ENCODE measurements around the gene SLC35D1. TPM values are rescaled to one million over a fixed set of nuclear protein-coding genes. Genes with fewer than 3 reads are reported as not detected.

SLC35D1 gene
- total RNA-seq (1 to 10 TPM; 5.1 to 6.8 (median 6.3) TPM), polyA plus RNA-seq (1 to 10 TPM; 2.5 to 7.0 (median 3.8) TPM)
- long read RNA-seq, donor 1, partial matches to known transcripts, result 1 of 2 reads
- long read RNA-seq, donor 1, other reads (novel, unspliced or antisense), result 1 of 2 reads
- long read RNA-seq, donor 2, full-length matches to known transcripts, result 1 of 3 reads
- long read RNA-seq, donor 2, partial matches to known transcripts, result 1 of 3 reads
- long read RNA-seq, donor 2, other reads (novel, unspliced or antisense), result 1 of 3 reads

DNA sequence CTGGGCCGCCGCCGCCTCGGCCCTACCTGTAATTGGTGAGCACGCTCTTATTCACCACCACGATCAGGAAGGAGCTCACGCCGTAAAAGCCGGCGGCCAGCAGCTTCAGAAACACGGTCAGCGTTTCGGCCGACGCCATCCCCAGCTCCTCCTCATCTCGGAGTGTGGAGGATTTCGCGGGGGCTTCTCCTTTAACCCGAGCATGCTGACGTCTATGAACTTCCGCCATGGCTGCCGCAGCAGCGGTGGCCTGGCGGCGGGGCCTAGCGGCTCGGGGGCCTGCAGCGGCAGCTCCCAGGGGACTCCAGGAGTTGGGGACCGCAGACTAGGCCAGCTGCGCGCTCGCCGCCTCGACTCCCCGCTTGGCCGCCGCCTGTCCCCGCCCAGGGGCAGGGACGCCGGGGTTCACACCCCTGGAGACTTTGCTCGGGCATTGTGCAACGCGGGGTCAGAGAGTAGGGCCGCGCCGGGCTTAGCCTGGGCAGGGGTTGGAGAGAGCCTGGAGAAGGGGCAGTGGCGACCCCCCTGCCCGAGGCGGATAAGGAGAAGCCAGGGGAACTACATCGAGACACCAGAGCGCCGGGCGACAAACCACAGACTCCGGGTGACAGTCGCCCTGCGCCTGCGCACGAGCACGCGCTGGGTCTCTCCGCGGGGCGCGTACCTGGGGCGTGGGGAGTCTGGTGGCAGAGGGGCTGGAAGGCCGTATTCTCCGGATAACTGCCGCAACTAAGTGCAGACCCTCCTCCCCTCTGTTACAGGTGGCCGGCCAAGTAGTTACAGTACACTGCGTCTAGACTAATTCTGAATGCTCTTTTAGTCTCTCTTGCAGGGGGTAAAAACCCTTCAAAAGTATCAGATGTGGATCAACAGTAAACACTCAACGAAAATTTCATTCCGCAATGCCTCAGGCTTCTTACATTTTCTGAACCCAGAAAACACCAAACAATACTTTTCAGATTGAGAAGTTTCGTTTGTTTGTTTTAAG is at the start of gene SLC35D1:
Gene SLC35D1 (minus strand): TSS at position 364 of the 988 bp plus-strand sequence. CDS start 135 bp downstream, at position 229.
- H3K27me3 ChIP-seq (ENCODE audit: insufficient read depth in 3 of 3, low read length in 2 of 3), result no peaks in the 10 kb centered on the region
- TF ChIP-seq, protein P1, sequence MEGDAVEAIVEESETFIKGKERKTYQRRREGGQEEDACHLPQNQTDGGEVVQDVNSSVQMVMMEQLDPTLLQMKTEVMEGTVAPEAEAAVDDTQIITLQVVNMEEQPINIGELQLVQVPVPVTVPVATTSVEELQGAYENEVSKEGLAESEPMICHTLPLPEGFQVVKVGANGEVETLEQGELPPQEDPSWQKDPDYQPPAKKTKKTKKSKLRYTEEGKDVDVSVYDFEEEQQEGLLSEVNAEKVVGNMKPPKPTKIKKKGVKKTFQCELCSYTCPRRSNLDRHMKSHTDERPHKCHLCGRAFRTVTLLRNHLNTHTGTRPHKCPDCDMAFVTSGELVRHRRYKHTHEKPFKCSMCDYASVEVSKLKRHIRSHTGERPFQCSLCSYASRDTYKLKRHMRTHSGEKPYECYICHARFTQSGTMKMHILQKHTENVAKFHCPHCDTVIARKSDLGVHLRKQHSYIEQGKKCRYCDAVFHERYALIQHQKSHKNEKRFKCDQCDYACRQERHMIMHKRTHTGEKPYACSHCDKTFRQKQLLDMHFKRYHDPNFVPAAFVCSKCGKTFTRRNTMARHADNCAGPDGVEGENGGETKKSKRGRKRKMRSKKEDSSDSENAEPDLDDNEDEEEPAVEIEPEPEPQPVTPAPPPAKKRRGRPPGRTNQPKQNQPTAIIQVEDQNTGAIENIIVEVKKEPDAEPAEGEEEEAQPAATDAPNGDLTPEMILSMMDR (IDR thresholded peaks at IDR 0.05), result no peak
- WGBS, 3 donors, result 1% methylated on average over 64 to 73 of the region's 73 CpGs
- ATAC-seq, result peak; percentile 75 to 87 (median 86)
- H3K36me3 ChIP-seq (ENCODE audit: insufficient read depth in 1 of 2, low read depth in 1 of 2), result peaks cover 0 to 23% of the 10 kb centered on the region in 2 donors
- no peaks in the 10 kb centered on the region for H3K9me3 ChIP-seq
- peaks cover 23% of the 10 kb centered on the region for H3K4me1 ChIP-seq
- H3K4me3 ChIP-seq, result peak within 1 kb of the TSS; percentile 96
- intact Hi-C loops (cut with DNase I), result loop anchor here (5.0 to 10.0 kb wide), 4 partner anchors 47 to 122 kb away; no protein-coding TSS in a partner anchor
- H3K27ac ChIP-seq, result peak within 1 kb of the TSS; percentile 98
- DNase-seq, result peak; percentile 82 to 88

DNA sequence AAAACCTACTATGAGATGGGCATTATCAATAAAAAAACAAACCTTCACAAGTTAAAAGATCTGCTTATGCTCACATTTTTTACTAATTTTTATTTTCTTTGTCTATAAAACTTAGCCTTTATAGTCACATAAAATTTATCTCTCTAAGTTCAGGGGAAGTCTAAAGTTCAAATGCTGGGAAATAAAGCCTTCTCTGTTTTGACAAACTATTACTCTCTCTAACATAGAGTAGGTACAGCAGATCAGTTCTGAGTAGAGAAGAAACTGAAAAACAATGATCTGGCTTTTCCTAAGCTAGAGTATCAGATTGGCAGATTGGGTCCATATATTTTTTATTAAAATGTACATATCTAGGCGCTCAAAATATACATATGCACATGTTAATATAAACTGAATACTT is 49.6 kb upstream of the SLC35D1 start:
- 74 to 95% (median 79%) methylated on average over 1 of the region's 1 CpG for WGBS, 3 donors
- Histone ChIP-seq H3K9me3 (no peaks in the 10 kb centered on the region), H3K27me3 (ENCODE audit: insufficient read depth in 3 of 3, low read length in 2 of 3) (peaks cover 0 to 2% (median 0%) of the 10 kb centered on the region in 3 donors), H3K36me3 (ENCODE audit: insufficient read depth in 1 of 2, low read depth in 1 of 2) (no peaks in the 10 kb centered on the region), H3K4me1 (no peaks in the 10 kb centered on the region), H3K4me3 (no peak overlapping the region), H3K27ac (no peak overlapping the region)
- intact Hi-C loops (cut with DNase I), result no loop called here
- ATAC-seq (no peak), DNase-seq (no peak)
- TF ChIP-seq, protein P1 (IDR thresholded peaks at IDR 0.05), result no peak

DNA sequence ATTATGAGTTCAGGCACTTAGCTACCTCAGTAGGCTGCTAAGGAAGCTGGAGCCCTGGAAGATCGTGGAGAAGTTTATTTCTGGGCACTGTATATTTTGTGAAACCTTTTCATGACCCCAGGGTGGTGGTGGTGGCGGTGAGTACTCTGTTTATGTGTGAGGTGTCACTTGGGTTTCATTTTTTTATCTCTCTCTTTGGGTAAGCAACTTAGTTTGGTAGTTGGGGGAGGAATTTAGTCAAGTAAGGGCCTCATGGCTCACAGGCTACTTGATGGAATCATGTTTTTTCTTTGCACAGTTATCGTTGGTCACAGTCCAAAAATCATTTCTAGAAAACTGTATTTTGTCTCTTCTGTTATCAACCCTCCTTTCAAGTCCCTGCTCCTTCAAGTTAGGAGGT is 46.9 kb upstream of the SLC35D1 start:
- no peaks in the 10 kb centered on the region for H3K27me3 ChIP-seq (ENCODE audit: insufficient read depth in 3 of 3, low read length in 2 of 3)
- intact Hi-C loops (cut with DNase I), result no loop called here
- DNase-seq, result no peak
- WGBS, 3 donors, result 37 to 40% (median 38%) methylated on average over 3 of the region's 3 CpGs
- H3K4me3 ChIP-seq, result no peak overlapping the region
- H3K36me3 ChIP-seq (ENCODE audit: insufficient read depth in 1 of 2, low read depth in 1 of 2), result no peaks in the 10 kb centered on the region
- H3K4me1 ChIP-seq, result no peaks in the 10 kb centered on the region
- no peaks in the 10 kb centered on the region for H3K9me3 ChIP-seq
- TF ChIP-seq, protein P1 (IDR thresholded peaks at IDR 0.05), result no peak
- no peak overlapping the region for H3K27ac ChIP-seq
- ATAC-seq, result no peak

DNA sequence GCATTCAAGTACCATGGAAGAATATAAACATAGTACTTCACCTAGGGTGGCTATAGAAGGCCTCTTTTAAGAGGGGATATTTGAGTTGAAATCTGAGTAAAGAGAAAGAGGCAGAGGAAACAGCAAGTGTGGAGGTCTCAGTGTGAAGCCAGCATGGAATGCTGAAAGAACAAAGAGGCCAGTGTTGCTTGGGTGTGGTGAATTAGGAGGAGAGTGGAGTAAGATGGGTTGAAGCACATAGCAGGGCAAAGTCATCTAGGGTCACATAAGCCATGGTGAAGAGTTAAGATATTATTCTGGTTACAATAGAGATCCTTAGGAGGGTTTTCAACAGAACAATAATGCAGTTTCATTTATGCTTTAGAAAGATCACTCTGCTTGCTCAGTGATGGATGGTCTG is 43.4 kb upstream of the SLC35D1 start:
- Histone ChIP-seq H3K27ac (no peak overlapping the region), H3K36me3 (ENCODE audit: insufficient read depth in 1 of 2, low read depth in 1 of 2) (no peaks in the 10 kb centered on the region), H3K9me3 (no peaks in the 10 kb centered on the region), H3K27me3 (ENCODE audit: insufficient read depth in 3 of 3, low read length in 2 of 3) (no peaks in the 10 kb centered on the region), H3K4me3 (no peak overlapping the region), H3K4me1 (no peaks in the 10 kb centered on the region)
- TF ChIP-seq, protein P1 (IDR thresholded peaks at IDR 0.05), result no peak
- no peak for ATAC-seq
- intact Hi-C loops (cut with DNase I), result no loop called here
- no peak for DNase-seq
